Neural progenitor cell (in vitro differentiated cells): ENCODE data around the gene RPTOR. TPM values are rescaled to one million over a fixed set of nuclear protein-coding genes. Genes with fewer than 3 reads are reported as not detected.
A peak's percentile ranks its signal among the peaks of the same experiment; 100 is the strongest.

ENCODE experiments used
- DNase-seq: peaks from one replicate; pipeline ENCODE4 v3.0.0-alpha.2; 2016; ENCODE audit warnings: low spot score
- H2AFZ ChIP-seq: fragments of 200-600 bp; sonication (generic); replicated peaks from 2 replicates; pipeline ENCODE4 v1.6.1; 2016; ENCODE audit warnings: antibody characterized with exemption
- H3F3A ChIP-seq: fragments of 200-600 bp; sonication (generic); 2 replicates; pipeline ENCODE4 v1.6.1; 2016; ENCODE audit warnings: antibody characterized with exemption, low read depth
- H3K27ac ChIP-seq: fragments of 200-600 bp; sonication (generic); 2 replicates; pipeline ENCODE4 v1.5.1; 2016; ENCODE audit warnings: mild to moderate bottlenecking
- H3K27me3 ChIP-seq: fragments of 200-600 bp; sonication (generic); 2 replicates; pipeline ENCODE4 v1.6.1; 2016; ENCODE audit warnings: mild to moderate bottlenecking, moderate library complexity
- H3K36me3 ChIP-seq: fragments of 200-600 bp; sonication (generic); 2 replicates; pipeline ENCODE4 v1.5.1; 2016
- H3K4me1 ChIP-seq: fragments of 200-600 bp; sonication (generic); 2 replicates; pipeline ENCODE4 v1.6.1; 2016; ENCODE audit warnings: mixed run types
- H3K4me2 ChIP-seq: fragments of 200-600 bp; sonication (generic); 2 replicates; pipeline ENCODE4 v1.6.1; 2016
- H3K4me3 ChIP-seq: fragments of 200-600 bp; sonication (generic); 2 replicates; pipeline ENCODE4 v1.5.1; 2016
- H3K79me2 ChIP-seq: fragments of 200-600 bp; sonication (generic); 2 replicates; pipeline ENCODE4 v1.6.1; 2016; ENCODE audit warnings: low read depth
- H3K9ac ChIP-seq: fragments of 200-600 bp; sonication (generic); 2 replicates; pipeline ENCODE4 v1.6.1; 2016
- H3K9me3 ChIP-seq: fragments of 200-600 bp; sonication (generic); 2 replicates; pipeline ENCODE4 v1.5.1; 2016; ENCODE audit warnings: low read depth
- H4K20me1 ChIP-seq: fragments of 200-600 bp; sonication (generic); 2 replicates; pipeline ENCODE4 v1.6.1; 2016; ENCODE audit warnings: low read depth
- H3K27ac Mint-ChIP-seq: 3 replicates; pipeline ENCODE4 v1.8.0; 2021; ENCODE audit warnings: mixed read lengths
- H3K27me3 Mint-ChIP-seq: 2 replicates; pipeline ENCODE4 v1.8.0; 2022; ENCODE audit warnings: low read depth, mild to moderate bottlenecking, inconsistent platforms, moderate library complexity, mixed read lengths; ENCODE audit not compliant: insufficient read depth
- H3K36me3 Mint-ChIP-seq: 3 replicates; pipeline ENCODE4 v1.8.0; 2021; ENCODE audit warnings: mixed read lengths
- H3K4me1 Mint-ChIP-seq: 3 replicates; pipeline ENCODE4 v1.8.0; 2021; ENCODE audit warnings: mixed read lengths
- H3K4me3 Mint-ChIP-seq: 3 replicates; pipeline ENCODE4 v1.8.0; 2021; ENCODE audit warnings: mild to moderate bottlenecking, moderate library complexity, mixed read lengths
- H3K9me3 Mint-ChIP-seq: 3 replicates; pipeline ENCODE4 v1.8.0; 2020; ENCODE audit warnings: mixed read lengths
- CTCF ChIP-seq: fragments of 200-600 bp; sonication (generic); IDR thresholded peaks from 2 replicates; pipeline ENCODE4 v1.5.1; 2017; ENCODE audit warnings: antibody characterized with exemption, mild to moderate bottlenecking
- EZH2 ChIP-seq: fragments of 200-600 bp; sonication (generic); IDR thresholded peaks from 2 replicates; pipeline ENCODE4 v1.6.1; 2017; ENCODE audit warnings: antibody characterized with exemption, mild to moderate bottlenecking, moderate library complexity
- EZH2phosphoT487 ChIP-seq: fragments of 200-600 bp; sonication (generic); IDR thresholded peaks from 2 replicates; pipeline ENCODE4 v1.6.1; 2017; ENCODE audit warnings: antibody characterized with exemption
- total RNA-seq: library from RNA; depleted of rRNA; stranded (reverse); fragments of >200 nt; gene quantifications from 2 replicates; pipeline ENCODE4 v1.2.3, GENCODE V29; 2015; ENCODE audit warnings: low replicate concordance

The RPTOR gene
- total RNA-seq, 1 donor from 2014 or later = 7.4 TPM

DNA sequence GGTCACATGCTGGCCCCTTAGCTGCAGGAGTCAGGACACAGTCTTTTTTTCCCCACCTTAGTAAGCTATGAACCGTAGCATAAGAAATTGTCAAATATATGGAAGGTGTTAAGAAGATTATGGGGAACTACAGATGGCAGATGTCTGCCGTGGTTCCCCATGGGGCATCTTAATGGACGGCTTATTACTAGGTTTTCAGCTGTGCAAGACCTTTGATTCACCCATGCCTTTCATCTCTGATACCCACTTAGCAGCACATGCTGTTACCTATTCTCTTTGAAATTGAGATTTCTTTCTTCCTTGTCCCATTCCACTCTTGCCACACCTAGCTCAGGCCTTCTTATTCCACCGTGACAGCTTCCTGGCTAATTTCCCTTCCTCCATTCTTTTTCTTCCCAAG, 70.7 kb downstream of the RPTOR start:
- Histone ChIP-seq H4K20me1 (peaks cover 36% of the 10 kb centered on the region), H3K4me1 (no peaks in the 10 kb centered on the region), H3K4me3 (no peak overlapping the region), H3K27me3 (no peaks in the 10 kb centered on the region), H3K79me2 (peaks cover 33% of the 10 kb centered on the region), H3K4me2 (no peak overlapping the region), H3K36me3 (no peaks in the 10 kb centered on the region), H3K9ac (no peak overlapping the region), H3F3A (no peaks in the 10 kb centered on the region), H3K27ac (no peak overlapping the region), H3K9me3 (no peaks in the 10 kb centered on the region), H2AFZ (no peak overlapping the region)
- TF ChIP-seq EZH2 = no peak
- TF ChIP-seq CTCF = no peak
- no peak for TF ChIP-seq EZH2phosphoT487
- Mint-ChIP-seq H3K9me3 (peaks cover 6% of the 10 kb centered on the region), H3K27ac (peak overlapping the region; percentile 4), H3K4me3 (no peak overlapping the region), H3K36me3 (peaks cover 2% of the 10 kb centered on the region), H3K4me1 (peaks cover 20% of the 10 kb centered on the region), H3K27me3 (peaks cover 4% of the 10 kb centered on the region)
- no peak for DNase-seq

- Mint-ChIP-seq H3K9me3 (peaks cover 6% of the 10 kb centered on the region), H3K4me1 (peaks cover 25% of the 10 kb centered on the region), H3K4me3 (no peak overlapping the region), H3K36me3 (peaks cover 2% of the 10 kb centered on the region), H3K27ac (no peak overlapping the region), H3K27me3 (peaks cover 4% of the 10 kb centered on the region)
- DNase-seq = no peak
- H3K36me3 ChIP-seq = no peaks in the 10 kb centered on the region
- H3K27ac ChIP-seq = no peak overlapping the region
- H2AFZ ChIP-seq = no peak overlapping the region
- H4K20me1 ChIP-seq = peaks cover 38% of the 10 kb centered on the region
- H3K4me1 ChIP-seq = peaks cover 5% of the 10 kb centered on the region
- TF ChIP-seq EZH2phosphoT487 (no peak), EZH2 (no peak), CTCF (no peak)
- H3K27me3 ChIP-seq = peaks cover 10% of the 10 kb centered on the region
- no peak overlapping the region for H3K4me2 ChIP-seq
- no peaks in the 10 kb centered on the region for H3K9me3 ChIP-seq
- peaks cover 9% of the 10 kb centered on the region for H3F3A ChIP-seq
- H3K79me2 ChIP-seq = peaks cover 31% of the 10 kb centered on the region
- no peak overlapping the region for H3K4me3 ChIP-seq
- H3K9ac ChIP-seq = no peak overlapping the region
Measured at GRCh38 chr17:80616705-80617104, 72.1 kb downstream of the RPTOR start.

- peaks cover 19% of the 10 kb centered on the region for H3F3A ChIP-seq
- DNase-seq = no peak
- H3K36me3 ChIP-seq = no peaks in the 10 kb centered on the region
- no peak overlapping the region for H3K27ac ChIP-seq
- no peak overlapping the region for H3K4me3 Mint-ChIP-seq
- H3K4me3 ChIP-seq = no peak overlapping the region
- H3K27me3 Mint-ChIP-seq = peaks cover 4% of the 10 kb centered on the region
- TF ChIP-seq EZH2phosphoT487 (no peak), CTCF (no peak), EZH2 (no peak)
- peaks cover 14% of the 10 kb centered on the region for H3K27me3 ChIP-seq
- no peak overlapping the region for H2AFZ ChIP-seq
- no peak overlapping the region for H3K9ac ChIP-seq
- peaks cover 11% of the 10 kb centered on the region for H3K4me1 ChIP-seq
- peaks cover 41% of the 10 kb centered on the region for H4K20me1 ChIP-seq
- H3K4me1 Mint-ChIP-seq = peaks cover 30% of the 10 kb centered on the region
- peak overlapping the region; percentile 14 for H3K27ac Mint-ChIP-seq
- H3K9me3 ChIP-seq = no peaks in the 10 kb centered on the region
- H3K79me2 ChIP-seq = peaks cover 23% of the 10 kb centered on the region
- H3K36me3 Mint-ChIP-seq = peaks cover 2% of the 10 kb centered on the region
- no peak overlapping the region for H3K4me2 ChIP-seq
- peaks cover 6% of the 10 kb centered on the region for H3K9me3 Mint-ChIP-seq
Measured at GRCh38 chr17:80618304-80618703, 73.7 kb downstream of the RPTOR start.
